Right lobe of liver (tissue), 6 donors: Measurements from ENCODE around the gene COPB1. TPM values are rescaled to one million over a fixed set of nuclear protein-coding genes. Genes with fewer than 3 reads are reported as not detected.

Experiments
- ATAC-seq, 4 donors: fragments of 200-7000 bp; cut with Tn5 transposase; one replicate each; pipeline ENCODE4 v1.9.1; 2020; ENCODE audit warnings: mild to moderate bottlenecking in 4 of 4, moderate library complexity in 4 of 4
- DNase-seq, 3 donors: peaks; one replicate each; pipeline ENCODE4 v3.0.0-alpha.2; 2020
- H3K27ac ChIP-seq, 3 donors: fragments of 200-600 bp; one replicate each; pipeline ENCODE4 v1.8.0; 2022
- H3K27me3 ChIP-seq, 2 donors: fragments of 200-600 bp; one replicate each; pipeline ENCODE4 v1.8.0; 2022
- H3K36me3 ChIP-seq, 4 donors: fragments of 200-600 bp; sonication (generic) in 1 of 4; one replicate each; pipeline versions ENCODE4 v1.5.1 to v1.8.0; 2017 to 2022; ENCODE audit warnings: control low read depth in 1 of 4
- H3K4me1 ChIP-seq, 4 donors: fragments of 200-600 bp; sonication (generic) in 1 of 4; one replicate each; pipeline versions ENCODE4 v1.5.1 to v1.8.0; 2017 to 2022; ENCODE audit warnings: control low read depth in 1 of 4
- H3K4me3 ChIP-seq, 3 donors: fragments of 200-600 bp; one replicate each; pipeline ENCODE4 v1.8.0; 2022
- H3K9me3 ChIP-seq, 4 donors: fragments of 200-600 bp; sonication (generic) in 1 of 4; one replicate each; pipeline versions ENCODE4 v1.5.1 to v1.8.0; 2017 to 2022; ENCODE audit warnings: control low read depth in 1 of 4
- POLR2A ChIP-seq: fragments of 450-650 bp; IDR thresholded peaks from one replicate; pipeline ENCODE4 v1.6.1; 2017; ENCODE audit warnings: antibody characterized with exemption, mild to moderate bottlenecking
- WGBS: methylation state at CpG from one replicate; pipeline ENCODE4 v1.1.6; 2018; ENCODE audit warnings: low coverage, low lambda C conversion rate; ENCODE audit not compliant: insufficient coverage; ENCODE audit errors: missing lambda C conversion rate; 5-methylcytosine and 5-hydroxymethylcytosine counted together
- intact Hi-C, 2 donors: fragments of 100-400 bp; cut with DNase I; formaldehyde crosslinking; loops; one replicate each; pipeline versions ENCODE4 v1.11.2 to v1.14.1; 2022
- total RNA-seq, 6 experiments: library from RNA; depleted of rRNA in 2 of 6; stranded (reverse); fragments of >200 nt in 2 of 6; fragmentation: NEBNext Ultra II Directional in 3 of 6; extraction: Animal tissue kit (Norgen Biotek cat#: 25700) in 3 of 6; gene quantifications; one replicate each; pipeline versions ENCODE4 v1.1.0 to v1.2.4, GENCODE V29; 2016 to 2023
- TF ChIP-seq, protein P1 (sequence below), 4 donors: fragments of 200-600 bp in 3 of 4; fragments of 450-650 bp in 1 of 4; IDR thresholded peaks; one replicate each; pipeline versions ENCODE4 v1.5.1 to v1.8.0; 2016 to 2022; ENCODE audit warnings: antibody characterized with exemption in 4 of 4, mild to moderate bottlenecking in 2 of 4
- donor health status: DM: no; HTN: yes; CAD: no.
- donor health status: DM: no; HTN: no; CAD: no.
- donor health status: DM: no; HTN: no; CAD: no.
- donor health status: DM: no; HTN: yes; CAD: no.
- donor health status: DM: no; HTN: yes; CAD: no.

Gene COPB1
- total RNA-seq, 6 experiments from 2014 or later = 39.1 to 77.8 (median 56.6) TPM

DNA sequence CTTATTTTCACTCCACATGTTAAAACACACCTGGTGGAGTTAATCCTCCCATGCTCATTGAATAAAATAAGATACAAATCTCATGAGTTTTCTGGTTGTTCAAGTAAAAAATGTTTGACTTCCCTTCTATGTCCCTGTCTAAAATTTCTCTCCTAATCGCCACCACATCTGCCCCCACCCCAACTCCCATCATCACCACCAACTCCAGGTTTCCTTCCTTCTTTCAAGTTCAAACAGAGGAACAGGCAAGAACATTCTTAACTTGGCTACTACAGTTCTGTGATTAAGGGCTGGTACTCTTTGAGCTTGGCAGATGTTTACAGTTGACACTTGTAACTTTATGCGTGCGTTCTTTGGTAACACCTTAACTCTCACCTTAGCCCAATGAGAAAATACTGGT, 29.7 kb upstream of the COPB1 start:
- H3K36me3 ChIP-seq = no peaks in the 10 kb centered on the region
- no peak overlapping the region for H3K27ac ChIP-seq
- no peaks in the 10 kb centered on the region for H3K27me3 ChIP-seq
- H3K4me3 ChIP-seq = no peak overlapping the region
- ATAC-seq (no peak), DNase-seq (no peak)
- 85% methylated on average over 3 of the region's 3 CpGs for WGBS
- H3K4me1 ChIP-seq = no peaks in the 10 kb centered on the region
- intact Hi-C loops = loop anchor here in 1 of 2 donors (10.0 kb wide), 1 partner anchor 365 kb away; the partner anchor contains the start of gene CYP2R1
- no peaks in the 10 kb centered on the region for H3K9me3 ChIP-seq
- TF ChIP-seq POLR2A = no peak
- TF ChIP-seq, protein P1, sequence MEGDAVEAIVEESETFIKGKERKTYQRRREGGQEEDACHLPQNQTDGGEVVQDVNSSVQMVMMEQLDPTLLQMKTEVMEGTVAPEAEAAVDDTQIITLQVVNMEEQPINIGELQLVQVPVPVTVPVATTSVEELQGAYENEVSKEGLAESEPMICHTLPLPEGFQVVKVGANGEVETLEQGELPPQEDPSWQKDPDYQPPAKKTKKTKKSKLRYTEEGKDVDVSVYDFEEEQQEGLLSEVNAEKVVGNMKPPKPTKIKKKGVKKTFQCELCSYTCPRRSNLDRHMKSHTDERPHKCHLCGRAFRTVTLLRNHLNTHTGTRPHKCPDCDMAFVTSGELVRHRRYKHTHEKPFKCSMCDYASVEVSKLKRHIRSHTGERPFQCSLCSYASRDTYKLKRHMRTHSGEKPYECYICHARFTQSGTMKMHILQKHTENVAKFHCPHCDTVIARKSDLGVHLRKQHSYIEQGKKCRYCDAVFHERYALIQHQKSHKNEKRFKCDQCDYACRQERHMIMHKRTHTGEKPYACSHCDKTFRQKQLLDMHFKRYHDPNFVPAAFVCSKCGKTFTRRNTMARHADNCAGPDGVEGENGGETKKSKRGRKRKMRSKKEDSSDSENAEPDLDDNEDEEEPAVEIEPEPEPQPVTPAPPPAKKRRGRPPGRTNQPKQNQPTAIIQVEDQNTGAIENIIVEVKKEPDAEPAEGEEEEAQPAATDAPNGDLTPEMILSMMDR (IDR thresholded peaks at IDR 0.05) = no peak

- Histone ChIP-seq H3K4me1 (peaks cover 0 to 10% (median 4%) of the 10 kb centered on the region in 4 donors), H3K9me3 (no peaks in the 10 kb centered on the region), H3K27ac (no peak overlapping the region), H3K27me3 (no peaks in the 10 kb centered on the region), H3K36me3 (peaks cover 0 to 7% (median 2%) of the 10 kb centered on the region in 4 donors), H3K4me3 (no peak overlapping the region)
- no peak for TF ChIP-seq POLR2A
- TF ChIP-seq, protein P1 (IDR thresholded peaks at IDR 0.05) = no peak
- 88% methylated on average over 1 of the region's 1 CpG for WGBS
- ATAC-seq (no peak), DNase-seq (no peak)
- intact Hi-C loops = loop anchor here in 1 of 2 donors (10.0 kb wide), 1 partner anchor 372 kb away; the partner anchor contains the start of gene CYP2R1
These were observed 23.2 kb upstream of the COPB1 start for GRCh38 chr11:14522801-14523200.

DNA sequence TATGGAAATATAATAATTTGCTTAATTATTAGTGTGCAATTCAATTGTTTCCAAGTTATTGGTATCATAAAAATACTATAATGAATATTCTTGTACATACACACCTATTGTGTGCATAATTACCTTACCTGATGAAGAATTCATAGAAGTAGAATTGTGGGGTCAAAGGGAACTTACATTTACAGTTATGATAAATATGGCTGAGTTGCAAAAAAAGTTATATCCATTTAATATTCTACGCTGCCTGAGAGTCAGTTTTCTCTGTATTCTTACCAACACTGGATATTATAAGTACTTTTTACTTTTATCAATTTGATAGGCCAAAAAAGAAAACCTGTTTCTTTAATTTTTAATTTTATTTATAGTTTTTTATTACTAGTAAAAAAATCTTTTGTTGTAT, 22.6 kb upstream of the COPB1 start:
- Histone ChIP-seq H3K9me3 (no peaks in the 10 kb centered on the region), H3K4me1 (peaks cover 0 to 10% (median 4%) of the 10 kb centered on the region in 4 donors), H3K36me3 (peaks cover 0 to 12% (median 6%) of the 10 kb centered on the region in 4 donors), H3K4me3 (no peak overlapping the region), H3K27me3 (no peaks in the 10 kb centered on the region), H3K27ac (no peak overlapping the region)
- intact Hi-C loops = loop anchor here in 1 of 2 donors (10.0 kb wide), 1 partner anchor 373 kb away; the partner anchor contains the start of gene CYP2R1
- ATAC-seq = no peak
- no peak for DNase-seq
- WGBS = 95% methylated on average over 1 of the region's 1 CpG
- TF ChIP-seq POLR2A = no peak
- TF ChIP-seq, protein P1 (IDR thresholded peaks at IDR 0.05) = no peak

GRCh38 chr11:14520747-14521151, 21.1 kb upstream of the COPB1 start:
- no peak for DNase-seq
- Histone ChIP-seq H3K27ac (peak overlapping the region; percentile 79 to 91 (median 80)), H3K9me3 (no peaks in the 10 kb centered on the region), H3K4me3 (peak overlapping the region; percentile 46 to 87 (median 68)), H3K36me3 (peaks cover 0 to 27% (median 12%) of the 10 kb centered on the region in 4 donors), H3K27me3 (no peaks in the 10 kb centered on the region), H3K4me1 (peaks cover 0 to 10% (median 4%) of the 10 kb centered on the region in 4 donors)
- ATAC-seq = no peak
- intact Hi-C loops = loop anchor here in 1 of 2 donors (10.0 kb wide), 1 partner anchor 374 kb away; the partner anchor contains the start of gene CYP2R1
- no peak for TF ChIP-seq POLR2A
- TF ChIP-seq, protein P1 (IDR thresholded peaks at IDR 0.05) = no peak
- 30% methylated on average over 11 of the region's 11 CpGs for WGBS
